NCI-H1436 treated with DMSO at 0.1 percent for 48 hours (cell line): ENCODE measurements around the gene CNST.
"Not testable (repeated sequence)": the region's sequence is repeated elsewhere in the genome, so short reads cannot be mapped to it uniquely, and the experiment has no call there.

Experiments used
- DNase-seq: peaks from one replicate; lab custom pipeline; 2025; lab: John Stamatoyannopoulos, UW

CNST gene

DNA sequence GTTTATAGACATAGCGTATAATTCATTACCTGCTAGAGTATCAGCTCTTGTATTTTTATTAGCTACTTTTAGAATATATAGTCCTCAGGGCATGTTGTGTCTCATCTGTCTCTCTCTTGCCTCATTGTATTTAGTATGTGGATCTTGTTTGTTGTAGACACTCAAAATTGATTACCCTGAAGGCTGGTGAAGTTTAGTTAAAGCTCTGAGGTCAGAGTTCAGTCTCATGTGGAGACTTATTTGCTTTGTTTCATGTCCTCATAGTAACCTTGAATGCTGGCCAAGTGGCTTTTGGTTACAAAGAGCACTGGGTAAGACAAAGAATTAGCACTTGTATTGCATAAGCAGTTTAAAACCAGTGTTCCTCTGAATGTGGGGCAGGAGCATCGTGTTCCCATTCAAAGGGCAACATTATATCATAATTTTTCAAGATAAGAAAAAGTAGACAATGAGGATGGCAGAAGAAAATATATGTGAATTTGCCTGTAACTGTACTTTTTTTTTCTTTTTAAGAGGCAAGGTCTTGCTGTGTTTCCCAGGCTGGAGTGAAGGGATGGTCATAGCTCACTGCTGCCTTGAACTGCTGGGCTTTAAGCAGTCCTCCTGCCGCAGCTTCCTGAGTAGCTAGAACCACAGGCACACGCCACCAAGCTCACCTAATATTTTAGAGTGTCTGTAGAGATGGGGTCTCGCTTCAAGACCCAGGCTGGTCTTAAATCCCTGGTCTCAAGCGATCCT, 17.4 kb downstream of the CNST start:
- DNase-seq: no peak

DNA sequence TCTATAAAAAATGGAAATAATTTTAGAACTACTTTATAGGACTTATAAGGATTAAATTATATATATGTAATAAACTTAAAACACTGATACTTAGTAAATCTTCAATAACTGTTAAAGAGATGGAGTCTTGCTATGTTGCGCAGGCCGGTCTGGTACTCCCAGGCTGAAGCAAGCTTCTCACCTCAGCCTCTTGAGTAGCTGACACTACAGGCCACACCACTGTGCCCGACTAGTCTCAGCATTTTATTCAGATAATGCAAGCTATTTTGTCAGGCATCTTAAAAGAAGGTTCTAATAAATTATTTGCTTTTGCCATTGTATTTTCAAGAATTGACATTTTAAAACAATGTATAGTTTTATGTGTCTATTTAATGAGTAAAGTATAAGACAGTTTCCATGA, 20.8 kb downstream of the CNST start:
- no peak for DNase-seq

GRCh38 chr1:246587606-246588005, 21.4 kb downstream of the CNST start:
- DNase-seq: no peak

DNA sequence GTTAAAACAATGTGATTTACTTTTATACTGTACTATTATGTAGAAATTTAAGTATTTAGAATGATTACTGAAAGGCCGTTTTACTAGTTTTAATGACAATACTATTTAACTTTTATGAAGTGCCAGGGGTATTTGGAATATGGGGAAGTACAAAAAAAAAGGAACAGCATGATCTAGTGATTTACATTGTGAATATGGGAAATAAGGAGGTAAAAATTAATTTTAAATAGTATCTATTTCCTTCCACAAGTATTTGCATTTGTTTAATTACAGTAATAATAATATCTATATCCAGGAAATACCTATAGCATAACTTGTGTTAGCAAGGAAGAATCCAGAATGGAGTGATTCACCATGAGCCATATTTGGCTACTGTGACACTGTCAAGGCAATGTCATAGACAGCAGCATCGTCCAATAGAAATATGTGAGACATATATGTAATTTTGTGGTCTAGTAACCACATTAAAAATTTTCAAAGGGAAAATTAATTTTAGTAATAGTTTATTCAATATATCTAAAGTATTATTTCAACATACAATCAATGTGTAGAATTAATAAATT, 22.0 kb downstream of the CNST start:
- DNase-seq: no peak

- DNase-seq: not testable (repeated sequence)
Observed at GRCh38 chr1:246589919-246590318, 23.7 kb downstream of the CNST start.

DNA sequence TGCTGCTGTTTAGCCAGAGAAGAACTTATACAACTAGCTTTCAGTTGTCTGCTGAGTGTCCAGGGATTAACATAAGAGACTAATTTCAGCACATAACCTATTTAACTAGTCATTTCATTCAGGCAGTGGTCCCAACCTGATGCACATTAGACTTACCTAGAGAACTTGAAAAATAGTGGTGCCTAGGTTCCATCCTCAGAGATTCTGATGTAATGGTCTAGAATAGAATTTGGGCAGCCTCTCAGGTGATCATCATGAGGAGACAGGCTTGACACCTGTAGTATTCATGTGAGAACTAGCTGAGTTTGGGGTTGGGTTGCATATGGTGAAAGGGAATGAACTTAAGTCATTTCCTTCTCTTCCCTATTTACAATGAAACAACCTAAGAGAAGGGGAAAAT, 24.8 kb downstream of the CNST start:
- DNase-seq: no peak

DNA sequence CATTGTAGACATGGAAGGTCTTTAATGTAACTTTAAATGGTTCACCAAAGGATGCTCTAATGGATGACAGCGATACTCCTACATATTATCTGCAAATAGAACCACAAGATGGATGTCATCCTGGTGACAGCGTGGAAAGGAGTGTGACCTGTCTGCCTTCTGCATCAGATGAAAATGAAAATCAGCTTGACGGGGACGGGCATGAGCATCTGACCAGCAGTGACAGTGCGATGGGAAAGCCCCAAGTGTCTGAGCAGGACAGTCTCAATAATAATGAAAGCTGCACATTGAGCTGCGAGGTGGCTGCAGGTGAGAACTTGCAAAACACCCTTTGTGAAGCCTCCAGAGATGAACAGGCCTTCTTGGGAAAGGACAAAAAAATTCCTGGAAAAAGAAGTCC, 25.2 kb downstream of the CNST start:
- DNase-seq: no peak

DNA sequence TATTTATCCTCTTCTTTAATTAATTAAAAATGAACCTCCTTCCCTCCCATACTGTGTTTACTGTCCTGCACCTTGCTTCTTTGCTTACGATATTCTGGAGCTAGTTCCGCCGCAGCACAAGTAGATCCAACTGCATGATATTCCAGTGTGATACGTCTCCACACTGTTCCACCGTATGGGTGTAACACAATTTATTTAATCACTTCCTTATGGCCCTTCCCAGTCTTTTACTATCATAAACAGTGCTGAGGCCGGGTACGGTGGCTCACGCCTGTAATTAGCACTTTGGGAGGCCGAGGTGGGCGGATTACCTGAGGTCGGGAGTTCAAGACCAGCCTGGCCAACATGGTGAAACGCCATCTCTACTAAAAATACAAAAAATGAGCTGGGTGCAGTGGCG, 25.7 kb downstream of the CNST start:
- DNase-seq: no peak

DNA sequence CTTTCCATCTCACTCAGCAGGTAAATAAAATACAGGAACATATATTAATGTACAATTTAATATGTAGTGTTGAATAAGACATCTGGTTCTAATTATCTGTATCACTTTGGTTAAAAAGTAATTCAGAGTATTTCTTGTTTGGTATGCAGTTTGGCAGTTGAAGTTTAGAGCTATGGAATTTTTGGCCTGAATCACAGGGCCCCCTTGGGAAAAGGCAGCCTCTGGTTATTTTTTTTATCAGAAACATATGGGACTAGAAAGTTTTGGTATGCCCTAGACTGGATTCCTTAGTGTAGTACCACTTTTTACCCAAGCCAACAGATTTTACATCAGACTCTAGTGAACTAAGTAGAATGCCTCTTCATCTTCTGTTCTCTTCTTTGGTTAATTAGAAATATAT, 26.4 kb downstream of the CNST start:
- no peak for DNase-seq

GRCh38 chr1:246595146-246595545, 28.9 kb downstream of the CNST start:
- no peak for DNase-seq

DNA sequence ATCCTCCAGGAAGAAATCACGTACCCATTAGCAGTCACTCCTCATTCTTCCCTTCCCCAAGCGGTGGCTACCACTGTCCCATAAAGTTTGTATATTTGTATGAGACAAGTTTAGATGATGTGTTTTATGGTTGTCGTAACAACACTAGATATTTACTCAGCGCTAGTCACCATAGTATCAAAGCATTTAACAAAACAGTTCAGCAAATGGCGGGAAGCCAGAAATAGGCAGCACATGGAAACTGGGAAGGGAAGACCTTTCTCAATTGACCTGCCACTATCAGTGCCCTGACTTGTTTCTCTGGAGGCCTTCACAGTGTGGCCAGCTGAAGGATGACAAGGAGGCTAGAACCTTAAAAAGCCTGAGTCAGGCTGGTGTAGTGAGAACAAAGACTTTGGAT, 31.1 kb downstream of the CNST start:
- DNase-seq: no peak

DNA sequence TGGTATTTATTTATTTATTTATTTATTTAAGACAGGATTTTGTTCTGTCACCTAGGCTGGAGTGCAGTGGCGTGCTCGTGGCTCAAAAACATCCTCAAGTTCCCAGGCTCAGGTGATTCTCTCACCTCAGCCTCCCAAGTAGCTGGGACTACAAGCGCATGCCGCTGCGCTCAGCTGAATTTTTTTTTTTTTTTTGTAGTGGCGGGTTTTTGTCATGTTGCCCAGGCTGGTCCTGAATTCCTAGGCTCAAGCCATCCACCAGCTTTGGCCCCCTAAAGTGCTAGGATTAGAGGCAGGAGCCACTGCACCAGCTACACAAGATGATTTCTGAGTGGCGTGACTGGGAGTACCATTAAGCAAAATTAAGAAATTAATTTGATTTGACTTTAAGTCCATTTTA, 31.7 kb downstream of the CNST start:
- no peak for DNase-seq

GRCh38 chr1:246599315-246599714, 33.1 kb downstream of the CNST start:
- no peak for DNase-seq

- DNase-seq: no peak
Observed at GRCh38 chr1:246600579-246600978, 34.3 kb downstream of the CNST start.

DNA sequence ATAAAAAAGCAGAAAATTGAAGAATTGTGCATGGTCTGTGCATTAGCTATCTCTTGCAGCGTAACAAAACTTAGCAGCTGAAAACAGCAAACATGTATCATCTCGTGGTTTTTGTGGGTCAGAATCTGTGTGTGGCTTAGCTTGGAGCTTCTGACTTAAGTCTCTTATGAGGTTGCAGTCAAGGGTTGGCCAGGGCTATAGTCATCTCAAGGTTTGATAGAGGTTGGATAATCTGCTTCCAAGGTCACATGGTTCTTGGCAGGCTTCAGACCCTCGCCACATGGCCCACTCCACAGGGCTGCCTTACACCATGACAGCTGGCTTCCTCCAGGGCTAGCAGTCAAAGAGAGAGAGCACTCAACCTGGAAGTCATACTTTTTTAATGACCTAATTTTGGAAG, 35.9 kb downstream of the CNST start:
- no peak for DNase-seq

- DNase-seq: not testable (repeated sequence)
Observed at GRCh38 chr1:246605231-246605630, 39.0 kb downstream of the CNST start.

DNA sequence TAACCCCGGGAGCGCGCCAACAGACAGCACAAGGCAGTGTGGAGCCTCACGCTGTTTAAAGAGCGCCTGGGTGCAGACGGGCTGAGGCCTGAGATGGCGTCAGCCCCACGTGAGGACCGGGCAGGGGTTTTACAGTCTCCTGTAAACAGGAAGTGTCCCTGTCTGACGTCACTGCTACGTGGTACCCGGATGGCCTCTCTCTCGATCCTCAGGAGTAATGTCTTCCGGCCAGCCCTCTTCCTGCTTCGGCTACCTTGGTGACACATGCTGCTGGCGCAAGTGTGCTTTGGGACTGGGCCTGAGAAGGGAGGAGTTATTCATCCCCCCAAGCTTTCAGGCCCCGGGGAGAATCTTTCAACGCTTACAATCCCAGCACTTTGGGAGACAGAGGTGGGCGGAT, 41.2 kb downstream of the CNST start:
- no peak for DNase-seq

DNA sequence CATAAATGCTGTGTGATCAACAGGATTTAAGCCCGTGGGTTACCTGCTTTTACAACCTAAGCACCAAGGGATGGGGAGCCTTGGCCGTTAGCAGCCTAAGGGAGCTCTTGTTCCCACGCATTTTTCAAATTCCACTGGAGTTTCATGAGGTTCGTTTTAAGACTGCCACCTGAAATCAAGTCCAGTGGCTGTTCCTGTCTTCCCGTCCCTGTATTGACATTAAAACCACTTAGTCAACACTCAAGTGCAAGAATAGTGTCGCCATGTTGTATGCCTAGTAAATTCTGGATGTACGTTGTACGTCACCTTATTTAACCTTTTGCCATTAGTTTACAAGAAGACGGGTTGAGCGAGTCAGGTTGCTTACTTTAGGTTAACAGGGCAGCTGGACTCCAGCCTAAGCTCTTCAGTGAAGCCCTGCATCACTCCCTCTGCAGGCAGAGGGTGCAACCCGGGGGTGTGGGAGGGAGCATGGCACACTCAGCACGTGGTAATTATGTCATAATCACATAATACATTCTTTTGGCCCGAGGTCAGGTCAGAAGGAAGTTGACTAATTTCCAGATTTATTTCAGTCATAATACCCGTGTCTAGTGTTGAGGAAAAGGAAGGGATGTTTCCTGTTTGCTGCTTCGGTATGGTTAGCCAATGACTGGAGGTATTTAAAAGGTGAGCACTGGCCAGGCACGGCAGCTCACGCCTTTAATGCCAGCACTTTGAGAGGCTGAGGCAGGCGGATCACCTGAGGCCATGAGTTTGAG, 42.5 kb downstream of the CNST start:
- DNase-seq: no peak

- no peak for DNase-seq
Observed at GRCh38 chr1:246609632-246610031, 43.4 kb downstream of the CNST start.

DNA sequence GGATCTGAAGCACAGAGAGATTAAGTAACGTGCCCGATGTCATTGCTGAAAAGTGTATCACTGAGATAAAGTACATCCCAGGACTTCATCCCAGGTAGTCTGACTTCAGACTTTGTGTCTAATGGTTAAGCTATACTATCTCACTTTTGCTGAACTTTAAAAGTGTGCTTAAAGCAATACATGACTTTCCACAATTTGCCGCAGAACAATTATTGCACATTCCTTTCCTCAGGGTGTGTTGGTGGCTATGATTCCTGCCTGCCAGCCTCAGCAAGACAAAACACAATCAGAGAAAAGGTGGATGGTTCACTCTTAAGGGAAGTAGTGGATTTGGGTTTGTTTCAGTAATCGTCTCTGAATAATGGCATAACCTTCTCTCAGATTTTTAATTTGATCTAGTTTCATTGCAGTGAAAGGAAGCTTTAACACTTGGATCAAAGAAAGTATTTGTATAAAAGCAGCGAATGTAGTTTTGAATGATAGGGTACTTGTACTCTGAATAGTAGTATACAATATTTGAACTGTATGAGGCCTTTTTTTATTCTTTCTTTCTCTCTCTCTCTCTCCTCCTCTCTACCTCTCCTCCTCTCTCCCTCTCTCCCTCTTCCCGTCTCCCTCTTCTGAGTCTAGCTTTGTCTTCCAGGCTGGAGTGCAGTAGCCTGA, 47.0 kb downstream of the CNST start:
- no peak for DNase-seq

- no peak for DNase-seq
Observed at GRCh38 chr1:246617156-246617555, 50.9 kb downstream of the CNST start.

DNA sequence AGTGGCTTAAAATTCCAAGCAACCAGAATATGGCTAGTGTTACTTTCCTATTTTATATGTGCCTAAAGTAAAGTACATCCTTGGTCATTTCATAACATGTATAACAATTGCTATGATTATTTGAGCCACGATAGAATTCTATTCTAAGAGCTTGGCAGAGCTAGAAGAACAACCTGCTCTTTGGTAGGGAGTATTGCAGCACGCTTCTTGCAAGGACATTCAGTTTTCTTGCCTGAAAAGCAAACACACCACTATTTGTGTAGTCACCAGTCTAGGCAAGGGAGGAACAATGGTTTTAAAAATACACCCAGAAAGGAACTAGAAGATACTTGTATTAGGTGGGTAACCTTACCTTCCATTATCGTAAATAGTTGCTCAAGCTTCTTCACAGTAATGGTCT, 51.5 kb downstream of the CNST start:
- DNase-seq: no peak

DNA sequence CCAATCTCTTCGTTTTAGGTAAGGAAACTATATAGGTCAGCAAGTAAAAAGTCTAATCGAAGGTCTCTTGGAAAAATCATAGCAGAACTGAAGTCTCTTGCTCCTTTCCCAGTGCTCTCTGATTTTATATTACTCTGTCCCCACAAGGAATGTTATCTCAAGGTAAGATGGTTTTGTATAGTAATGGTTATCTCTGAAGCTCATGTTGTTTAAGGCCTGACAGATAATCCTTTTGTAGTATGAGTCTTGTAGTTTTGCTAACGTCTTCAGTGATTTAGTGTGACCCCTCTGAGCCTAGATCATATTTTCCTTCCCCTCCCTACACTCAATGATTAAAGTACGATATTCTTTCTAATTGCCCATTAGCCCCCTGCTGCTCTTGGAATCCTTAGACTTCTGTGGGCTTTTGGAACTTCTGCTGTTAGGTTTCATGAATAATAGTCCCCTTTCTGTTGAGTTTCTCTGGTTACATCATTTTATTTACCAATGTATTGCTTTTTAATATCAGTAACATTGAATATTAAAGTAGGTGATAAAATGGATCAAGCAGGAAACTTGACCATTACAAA, 52.1 kb downstream of the CNST start:
- DNase-seq: no peak
